A549 (cell line): ENCODE measurements around the gene AFF3.

Experiments used
- CEBPB ChIP-seq, 2 experiments: fragments of >200 bp in 1 of 2; sonication (Bioruptor Twin) in 1 of 2; formaldehyde crosslinking in 1 of 2; IDR thresholded peaks; 2 replicates each; pipeline ENCODE4 v1.6.1; 2012 to 2016
- CHD2 ChIP-seq: fragments of 150-350 bp; IDR thresholded peaks from 2 replicates; pipeline ENCODE4 v1.6.1; 2014; ENCODE audit warnings: low read length; ENCODE audit not compliant: partially characterized antibody
- EP300 ChIP-seq, 2 experiments: fragments of >200 bp; sonication (Bioruptor Twin); formaldehyde crosslinking; IDR thresholded peaks; 2 replicates in 1 of 2; 3 replicates in 1 of 2; pipeline ENCODE4 v1.6.1; 2016 to 2017
- ESRRA ChIP-seq: fragments of 150-350 bp; IDR thresholded peaks from 2 replicates; pipeline ENCODE4 v1.6.1; 2014; ENCODE audit warnings: mild to moderate bottlenecking, low read length, borderline replicate concordance
- FOSL2 ChIP-seq, 2 experiments: fragments of 450-650 bp in 1 of 2; fragments of >200 bp in 1 of 2; sonication (Bioruptor Twin) in 1 of 2; formaldehyde crosslinking; IDR thresholded peaks; 2 replicates each; pipeline versions ENCODE4 v1.5.0 to v1.6.1; 2016 to 2020; ENCODE audit warnings: mild to moderate bottlenecking in 1 of 2, moderate library complexity in 1 of 2
- MAX ChIP-seq: IDR thresholded peaks from 2 replicates; pipeline ENCODE4 v1.6.1; 2012
- MYC ChIP-seq: IDR thresholded peaks from 2 replicates; pipeline ENCODE4 v1.6.1; 2012; ENCODE audit warnings: mild to moderate bottlenecking, inconsistent platforms, low read length, improper control_type of control experiment, borderline replicate concordance
- NR3C1 ChIP-seq: fragments of >200 bp; sonication (Bioruptor Twin); formaldehyde crosslinking; IDR thresholded peaks from 3 replicates; pipeline ENCODE4 v1.6.1; 2017
- POLR2A ChIP-seq: IDR thresholded peaks from 2 replicates; pipeline ENCODE4 v1.6.1; 2012; ENCODE audit warnings: mild to moderate bottlenecking, low read length
- TP53 ChIP-seq: fragments of 250-450 bp; sonication (Bioruptor Pico); IDR thresholded peaks from 2 replicates; pipeline ENCODE4 v1.5.0; 2021; ENCODE audit warnings: mild to moderate bottlenecking, moderate library complexity
- ZC3H11A ChIP-seq: fragments of 450-650 bp; IDR thresholded peaks from 2 replicates; pipeline ENCODE4 v1.6.1; 2014; ENCODE audit warnings: antibody characterized with exemption, mild to moderate bottlenecking
- TF ChIP-seq, protein P1 (sequence below): fragments of >200 bp; sonication (Bioruptor Twin); formaldehyde crosslinking; IDR thresholded peaks from 3 replicates; pipeline ENCODE4 v1.5.1; 2016
- TF ChIP-seq, protein P2 (sequence below): fragments of 450-650 bp; IDR thresholded peaks from 2 replicates; pipeline ENCODE4 v1.6.1; 2014; ENCODE audit warnings: antibody characterized with exemption
- TF ChIP-seq, protein P3 (sequence below): fragments of 250-450 bp; sonication (Bioruptor Pico); IDR thresholded peaks from 2 replicates; pipeline ENCODE4 v1.5.0; 2021; ENCODE audit warnings: mild to moderate bottlenecking, moderate library complexity, borderline replicate concordance

- TF ChIP-seq MYC = no peak
- no peak for TF ChIP-seq EP300 (IDR thresholded peaks at IDR 0.05)
- TF ChIP-seq POLR2A = no peak
- no peak for TF ChIP-seq TP53 (CRISPR knock-in tag)
- TF ChIP-seq, protein P1, sequence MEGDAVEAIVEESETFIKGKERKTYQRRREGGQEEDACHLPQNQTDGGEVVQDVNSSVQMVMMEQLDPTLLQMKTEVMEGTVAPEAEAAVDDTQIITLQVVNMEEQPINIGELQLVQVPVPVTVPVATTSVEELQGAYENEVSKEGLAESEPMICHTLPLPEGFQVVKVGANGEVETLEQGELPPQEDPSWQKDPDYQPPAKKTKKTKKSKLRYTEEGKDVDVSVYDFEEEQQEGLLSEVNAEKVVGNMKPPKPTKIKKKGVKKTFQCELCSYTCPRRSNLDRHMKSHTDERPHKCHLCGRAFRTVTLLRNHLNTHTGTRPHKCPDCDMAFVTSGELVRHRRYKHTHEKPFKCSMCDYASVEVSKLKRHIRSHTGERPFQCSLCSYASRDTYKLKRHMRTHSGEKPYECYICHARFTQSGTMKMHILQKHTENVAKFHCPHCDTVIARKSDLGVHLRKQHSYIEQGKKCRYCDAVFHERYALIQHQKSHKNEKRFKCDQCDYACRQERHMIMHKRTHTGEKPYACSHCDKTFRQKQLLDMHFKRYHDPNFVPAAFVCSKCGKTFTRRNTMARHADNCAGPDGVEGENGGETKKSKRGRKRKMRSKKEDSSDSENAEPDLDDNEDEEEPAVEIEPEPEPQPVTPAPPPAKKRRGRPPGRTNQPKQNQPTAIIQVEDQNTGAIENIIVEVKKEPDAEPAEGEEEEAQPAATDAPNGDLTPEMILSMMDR = no peak
- no peak for TF ChIP-seq MAX
- TF ChIP-seq, protein P2, sequence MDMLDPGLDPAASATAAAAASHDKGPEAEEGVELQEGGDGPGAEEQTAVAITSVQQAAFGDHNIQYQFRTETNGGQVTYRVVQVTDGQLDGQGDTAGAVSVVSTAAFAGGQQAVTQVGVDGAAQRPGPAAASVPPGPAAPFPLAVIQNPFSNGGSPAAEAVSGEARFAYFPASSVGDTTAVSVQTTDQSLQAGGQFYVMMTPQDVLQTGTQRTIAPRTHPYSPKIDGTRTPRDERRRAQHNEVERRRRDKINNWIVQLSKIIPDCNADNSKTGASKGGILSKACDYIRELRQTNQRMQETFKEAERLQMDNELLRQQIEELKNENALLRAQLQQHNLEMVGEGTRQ = no peak
- no peak for TF ChIP-seq ESRRA
- TF ChIP-seq NR3C1 = no peak
- TF ChIP-seq, protein P3, sequence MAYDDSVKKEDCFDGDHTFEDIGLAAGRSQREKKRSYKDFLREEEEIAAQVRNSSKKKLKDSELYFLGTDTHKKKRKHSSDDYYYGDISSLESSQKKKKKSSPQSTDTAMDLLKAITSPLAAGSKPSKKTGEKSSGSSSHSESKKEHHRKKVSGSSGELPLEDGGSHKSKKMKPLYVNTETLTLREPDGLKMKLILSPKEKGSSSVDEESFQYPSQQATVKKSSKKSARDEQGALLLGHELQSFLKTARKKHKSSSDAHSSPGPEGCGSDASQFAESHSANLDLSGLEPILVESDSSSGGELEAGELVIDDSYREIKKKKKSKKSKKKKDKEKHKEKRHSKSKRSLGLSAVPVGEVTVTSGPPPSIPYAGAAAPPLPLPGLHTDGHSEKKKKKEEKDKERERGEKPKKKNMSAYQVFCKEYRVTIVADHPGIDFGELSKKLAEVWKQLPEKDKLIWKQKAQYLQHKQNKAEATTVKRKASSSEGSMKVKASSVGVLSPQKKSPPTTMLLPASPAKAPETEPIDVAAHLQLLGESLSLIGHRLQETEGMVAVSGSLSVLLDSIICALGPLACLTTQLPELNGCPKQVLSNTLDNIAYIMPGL (CRISPR knock-in tag) = no peak
- TF ChIP-seq CEBPB (IDR thresholded peaks at IDR 0.05) = no peak
- TF ChIP-seq CHD2 = no peak
- TF ChIP-seq FOSL2 (IDR thresholded peaks at IDR 0.05) = no peak
- TF ChIP-seq FOSL2 (CRISPR knock-in tag; IDR thresholded peaks at IDR 0.05) = no peak
- TF ChIP-seq ZC3H11A = no peak
These were observed 112.9 kb downstream of the AFF3 start for GRCh38 chr2:100029460-100029859.
